Activated CD4-positive, alpha-beta T cell treated with anti-CD3 and anti-CD28 coated beads for 48 hours (primary cell): ENCODE data around the gene UBASH3B.

Source experiments
- DNase-seq: peaks from one replicate; pipeline ENCODE4 v3.0.0-alpha.2; 2020

UBASH3B gene

GRCh38 chr11:122793515-122793914 is 138.0 kb downstream of the UBASH3B start:
- DNase-seq = no peak

- no peak for DNase-seq
Measured at GRCh38 chr11:122795307-122795706, 139.8 kb downstream of the UBASH3B start.

- DNase-seq = peak; percentile 80
Measured at GRCh38 chr11:122796128-122796717, 140.7 kb downstream of the UBASH3B start.

DNA sequence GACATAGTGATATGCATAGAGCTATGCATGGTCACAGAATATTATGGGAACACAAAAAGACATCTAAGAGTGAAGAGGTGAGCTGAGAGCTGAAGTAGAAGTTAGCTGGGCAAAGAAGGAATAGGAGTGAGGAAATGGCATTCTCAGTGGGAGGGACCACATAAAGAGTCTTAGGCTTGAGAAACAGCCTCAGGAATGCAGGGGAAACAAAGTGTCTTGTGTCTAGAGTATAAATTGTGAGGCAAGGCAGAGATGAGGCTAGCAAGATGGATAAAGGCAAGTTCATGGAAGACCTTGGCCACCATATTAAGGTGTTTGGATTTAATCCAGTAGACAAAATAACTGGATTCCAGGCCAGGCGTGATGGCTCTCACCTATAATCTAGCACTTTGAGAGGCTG is 142.1 kb downstream of the UBASH3B start:
- DNase-seq = no peak

DNA sequence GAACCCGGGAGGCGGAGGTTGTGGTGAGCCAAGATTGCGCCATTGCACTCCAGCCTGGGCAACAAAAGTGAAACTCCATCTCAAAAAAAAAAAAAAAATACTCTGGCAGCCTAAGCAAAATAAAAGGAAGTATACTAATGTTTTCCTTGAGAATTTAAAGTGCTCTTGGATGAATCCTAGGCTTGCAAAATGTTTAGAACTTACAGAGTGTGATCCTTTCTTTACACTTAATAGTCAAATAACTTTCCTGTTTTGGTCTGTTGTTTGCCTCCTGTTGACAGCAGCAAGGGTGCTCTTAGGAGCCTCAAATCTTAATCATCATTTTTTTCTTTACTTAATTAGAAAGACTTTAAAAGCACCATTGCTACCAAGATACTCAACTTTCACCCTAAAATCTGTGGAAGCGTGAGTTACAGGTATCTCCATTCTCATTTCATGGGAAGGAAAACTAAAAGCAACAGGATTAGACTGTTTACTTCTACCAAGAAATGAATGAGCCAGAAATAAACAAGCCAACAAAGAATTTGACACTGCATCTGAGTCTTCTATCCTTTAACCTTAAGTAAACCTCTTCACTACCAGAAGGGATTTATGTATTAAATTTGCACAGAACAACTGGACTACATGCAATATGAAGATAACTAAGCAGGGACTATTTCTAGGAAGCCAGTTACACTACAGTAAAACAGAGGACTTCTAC is 144.0 kb downstream of the UBASH3B start:
- DNase-seq = no peak

DNA sequence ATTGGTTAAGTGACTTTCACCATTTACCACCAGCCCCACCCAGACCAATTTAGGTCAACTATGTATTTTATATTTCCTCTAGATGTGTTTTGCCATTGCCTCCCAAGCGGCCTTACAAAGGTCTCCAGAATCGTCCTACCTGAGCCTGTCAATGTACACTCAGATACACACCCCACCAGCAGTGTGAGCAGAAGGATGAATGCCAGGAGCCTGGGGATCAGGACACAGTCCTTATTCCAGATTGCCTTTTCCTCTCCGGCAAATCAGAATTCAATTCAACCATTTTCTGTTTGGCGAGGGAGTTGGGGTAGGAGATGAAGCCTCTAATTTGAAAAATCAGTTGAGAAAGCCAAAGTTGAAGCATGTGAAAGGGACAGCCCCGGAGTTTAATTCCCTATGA is 147.4 kb downstream of the UBASH3B start:
- DNase-seq = no peak

- no peak for DNase-seq
Measured at GRCh38 chr11:122803306-122803705, 147.8 kb downstream of the UBASH3B start.

DNA sequence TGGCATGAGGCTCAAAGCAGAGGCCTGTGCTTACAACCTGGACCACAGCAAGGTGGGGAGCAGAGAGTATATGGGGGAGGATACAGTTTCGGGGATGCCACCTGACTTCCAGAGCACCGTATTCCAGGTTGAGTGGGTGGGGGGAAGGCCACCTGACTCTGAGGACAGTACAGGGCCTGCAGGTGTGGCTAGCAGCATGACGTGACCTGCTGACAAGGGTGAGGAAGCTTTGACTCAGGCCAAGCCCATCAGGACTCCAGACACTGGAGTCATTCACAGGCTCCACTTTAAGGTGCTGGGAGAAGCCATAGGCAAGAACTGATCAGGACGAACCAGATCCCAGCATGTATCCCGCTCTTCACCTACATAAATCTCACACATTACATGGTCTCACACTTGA is 148.2 kb downstream of the UBASH3B start:
- no peak for DNase-seq

DNA sequence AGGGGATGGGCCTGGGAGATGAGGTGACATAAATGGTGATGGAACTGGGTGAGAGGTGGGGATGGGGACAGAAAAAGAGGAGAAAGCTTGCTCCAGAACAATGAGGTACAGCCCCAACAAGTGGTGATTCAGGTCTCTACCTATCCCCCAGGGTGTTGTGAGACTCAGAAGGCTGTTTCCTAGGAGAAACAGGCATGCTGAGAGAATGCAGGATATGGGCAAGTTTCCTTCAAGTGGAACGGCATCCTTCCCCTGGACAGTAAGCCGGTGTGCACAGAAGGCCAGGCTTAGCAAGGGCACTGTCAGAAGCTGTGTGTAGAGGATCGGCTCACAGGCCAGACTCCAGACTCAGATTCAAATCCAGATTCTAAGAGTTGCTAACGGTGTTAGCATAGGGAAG is 148.6 kb downstream of the UBASH3B start:
- DNase-seq = no peak

DNA sequence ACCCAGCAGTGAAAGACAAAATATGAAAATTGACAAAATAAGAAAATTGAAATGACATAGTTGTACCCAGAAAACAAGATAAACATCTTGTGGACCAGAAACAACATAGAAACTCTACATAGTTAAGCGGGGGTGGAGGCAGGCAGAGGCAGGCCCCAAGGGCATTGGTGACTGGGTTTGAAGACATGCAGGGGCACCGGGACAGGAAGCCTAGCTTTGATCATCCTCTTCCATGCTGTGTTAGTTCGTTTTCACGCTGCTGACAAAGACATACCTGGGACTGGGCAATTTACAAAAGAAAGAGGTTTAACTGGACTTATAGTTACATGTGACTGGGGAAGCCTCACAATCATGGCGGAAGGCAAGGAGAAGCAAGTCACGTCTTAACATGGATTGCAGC is 149.3 kb downstream of the UBASH3B start:
- no peak for DNase-seq

- no peak for DNase-seq
Measured at GRCh38 chr11:122807731-122808477, 152.4 kb downstream of the UBASH3B start.

- DNase-seq = no peak
Measured at GRCh38 chr11:122808478-122808869, 153.0 kb downstream of the UBASH3B start.

DNA sequence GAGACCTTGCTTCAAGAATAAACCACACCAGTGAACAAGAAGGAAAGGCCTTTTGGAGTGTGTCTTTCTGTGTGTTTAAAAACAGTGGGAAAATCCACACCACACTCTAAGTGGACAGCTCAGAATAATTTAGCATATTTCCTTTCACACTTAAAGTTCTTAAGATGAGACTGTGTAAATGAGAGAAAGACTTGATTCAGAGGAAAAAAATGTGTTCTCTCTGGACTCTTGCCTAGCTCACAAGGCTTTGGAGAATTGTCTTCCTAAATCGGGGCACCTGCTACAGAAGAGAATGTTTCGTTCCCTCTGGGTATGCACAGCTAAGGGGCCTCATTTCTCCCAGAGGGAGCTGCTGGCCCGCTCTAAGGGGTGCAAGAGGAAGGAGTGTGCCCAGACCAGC is 154.3 kb downstream of the UBASH3B start:
- no peak for DNase-seq

- DNase-seq = no peak
Measured at GRCh38 chr11:122811721-122812120, 156.2 kb downstream of the UBASH3B start.

DNA sequence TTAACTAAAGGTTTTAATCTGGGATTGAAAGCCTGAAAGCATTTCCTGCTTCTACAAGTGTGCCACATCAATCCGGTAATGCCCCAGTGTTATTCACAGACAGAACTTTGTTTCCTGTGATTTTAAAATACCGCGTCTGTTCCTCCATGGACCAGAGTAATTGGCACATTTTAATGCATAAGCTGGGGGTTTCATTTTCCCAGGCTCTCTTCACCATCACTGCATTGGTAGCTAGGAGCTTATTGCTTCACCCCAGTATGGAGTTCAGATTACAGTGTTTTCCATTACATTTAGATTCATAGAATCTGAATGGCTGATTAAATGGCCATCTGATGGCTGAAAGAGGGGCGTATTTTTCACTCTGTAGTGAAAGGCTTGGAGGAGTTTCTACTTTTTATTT is 157.1 kb downstream of the UBASH3B start:
- DNase-seq = no peak

DNA sequence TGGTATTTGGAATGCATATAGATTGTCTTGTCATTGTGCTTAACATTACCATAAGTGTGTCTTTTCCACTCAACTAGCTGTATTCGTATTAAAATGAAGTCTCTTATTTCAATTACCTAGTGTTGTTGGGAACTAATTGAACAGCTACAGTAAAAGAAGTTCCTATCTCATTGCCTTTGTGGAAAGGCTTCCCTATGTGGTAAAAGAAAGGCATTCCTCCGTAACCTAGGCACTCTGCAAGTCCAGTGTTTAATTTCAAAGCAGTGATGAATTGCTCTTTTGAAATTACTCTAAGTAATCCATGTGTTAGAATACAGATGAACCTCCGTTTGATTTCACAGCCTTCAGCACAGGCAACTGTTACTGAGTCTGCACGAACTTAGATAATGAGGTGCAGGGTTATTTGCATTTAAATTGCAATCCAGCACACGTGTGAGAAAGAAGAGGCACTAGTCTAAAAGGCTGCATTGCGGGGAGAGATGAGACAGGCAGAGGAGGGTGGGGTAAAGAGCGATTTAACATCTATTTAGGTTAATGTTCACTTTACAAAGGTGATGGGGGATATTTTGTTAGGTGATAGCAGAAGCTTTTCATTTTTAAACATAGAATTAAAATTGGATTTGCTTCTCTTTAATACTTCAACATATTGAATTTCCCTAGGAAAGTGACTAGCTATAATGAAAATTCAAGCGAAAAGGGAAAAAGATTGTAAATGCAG is 157.8 kb downstream of the UBASH3B start:
- no peak for DNase-seq

DNA sequence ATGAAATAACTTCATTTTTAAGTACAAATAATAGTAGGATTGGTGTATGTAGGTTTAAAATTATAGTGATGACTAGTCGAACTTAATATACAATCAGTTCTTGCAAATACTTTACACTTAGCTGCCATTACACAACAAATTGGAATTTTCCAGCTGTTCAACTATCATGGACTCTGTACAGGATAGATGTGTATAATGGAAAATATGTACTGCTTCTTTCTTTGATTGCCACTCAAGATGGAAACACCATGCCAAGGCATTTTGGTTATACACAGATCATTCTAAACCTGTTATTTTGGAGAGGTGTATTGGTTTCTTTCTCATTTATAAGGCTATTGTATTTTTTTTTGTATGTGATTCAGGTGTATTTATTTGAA is 158.4 kb downstream of the UBASH3B start:
- no peak for DNase-seq

GRCh38 chr11:122814401-122814800 is 158.9 kb downstream of the UBASH3B start:
- no peak for DNase-seq

DNA sequence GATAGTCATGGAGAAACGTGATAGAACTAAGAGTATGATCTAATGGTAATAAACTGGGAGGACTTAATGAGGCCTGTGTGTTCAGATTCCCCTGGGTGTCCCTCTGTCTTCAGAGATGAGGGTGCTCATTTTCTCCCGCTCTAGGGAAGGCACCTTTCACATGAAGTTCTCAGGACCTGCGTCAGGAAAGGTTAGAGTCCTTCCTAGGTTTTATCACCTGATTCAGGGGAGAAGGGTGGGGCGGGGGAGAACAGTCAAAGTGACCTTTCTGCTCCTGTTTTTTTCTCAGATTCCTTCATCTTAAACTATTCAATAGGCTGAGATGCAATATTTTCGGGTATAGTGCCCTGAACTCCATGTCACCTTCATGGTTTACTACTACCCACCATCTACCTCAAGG is 160.4 kb downstream of the UBASH3B start:
- DNase-seq = no peak

- no peak for DNase-seq
Measured at GRCh38 chr11:122816761-122817520, 161.4 kb downstream of the UBASH3B start.

DNA sequence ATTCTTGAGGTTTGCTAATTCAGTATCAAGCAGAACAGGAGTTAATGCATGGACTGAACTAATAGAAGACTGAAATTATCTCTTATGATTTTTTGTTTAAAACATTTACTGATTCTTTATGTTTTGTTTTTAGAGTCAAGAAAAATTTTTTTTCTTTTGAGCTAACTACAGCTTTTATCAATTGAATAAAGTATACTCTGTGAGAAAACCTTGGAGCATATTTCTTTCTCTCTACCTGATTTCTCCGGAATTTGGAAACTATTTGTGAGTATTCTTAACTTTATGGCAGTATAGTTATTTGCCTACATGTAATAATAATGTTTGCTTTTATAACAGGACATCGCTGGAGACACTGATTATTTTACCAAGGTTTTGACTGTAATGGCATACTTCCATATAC is 164.6 kb downstream of the UBASH3B start:
- no peak for DNase-seq

DNA sequence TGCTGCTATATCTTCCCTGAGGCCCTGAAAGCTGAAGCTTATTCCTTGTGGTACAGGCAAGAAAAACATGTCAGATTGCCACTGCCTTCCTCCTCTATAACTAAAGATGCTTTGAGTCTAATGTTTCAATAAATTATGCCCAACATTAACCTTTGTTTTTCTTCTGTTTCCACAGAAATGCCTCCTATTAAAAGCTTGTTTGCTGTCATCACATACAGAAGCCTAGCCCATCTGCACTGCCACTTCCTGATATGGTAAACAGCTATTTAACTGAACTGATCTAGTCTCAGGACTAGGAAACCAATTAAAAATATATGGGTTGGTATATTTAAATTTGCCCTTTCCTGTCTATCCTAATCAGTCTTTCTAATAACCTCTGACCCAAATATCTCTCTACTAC is 165.6 kb downstream of the UBASH3B start:
- no peak for DNase-seq

- no peak for DNase-seq
Measured at GRCh38 chr11:122822241-122822640, 166.7 kb downstream of the UBASH3B start.
